ENCODE data around the gene NUF2.

- TF ChIP-seq, protein P1, sequence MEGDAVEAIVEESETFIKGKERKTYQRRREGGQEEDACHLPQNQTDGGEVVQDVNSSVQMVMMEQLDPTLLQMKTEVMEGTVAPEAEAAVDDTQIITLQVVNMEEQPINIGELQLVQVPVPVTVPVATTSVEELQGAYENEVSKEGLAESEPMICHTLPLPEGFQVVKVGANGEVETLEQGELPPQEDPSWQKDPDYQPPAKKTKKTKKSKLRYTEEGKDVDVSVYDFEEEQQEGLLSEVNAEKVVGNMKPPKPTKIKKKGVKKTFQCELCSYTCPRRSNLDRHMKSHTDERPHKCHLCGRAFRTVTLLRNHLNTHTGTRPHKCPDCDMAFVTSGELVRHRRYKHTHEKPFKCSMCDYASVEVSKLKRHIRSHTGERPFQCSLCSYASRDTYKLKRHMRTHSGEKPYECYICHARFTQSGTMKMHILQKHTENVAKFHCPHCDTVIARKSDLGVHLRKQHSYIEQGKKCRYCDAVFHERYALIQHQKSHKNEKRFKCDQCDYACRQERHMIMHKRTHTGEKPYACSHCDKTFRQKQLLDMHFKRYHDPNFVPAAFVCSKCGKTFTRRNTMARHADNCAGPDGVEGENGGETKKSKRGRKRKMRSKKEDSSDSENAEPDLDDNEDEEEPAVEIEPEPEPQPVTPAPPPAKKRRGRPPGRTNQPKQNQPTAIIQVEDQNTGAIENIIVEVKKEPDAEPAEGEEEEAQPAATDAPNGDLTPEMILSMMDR (optimal IDR thresholded peaks at IDR 0.05 in 1 of 3, IDR thresholded peaks at IDR 0.05 in 1 of 3, conservative IDR thresholded peaks at IDR 0.05 in 1 of 3; ENCODE audit: extremely low read depth in 1 of 3, insufficient read depth in 2 of 3, low read length in 3 of 3) = no peak
- TF ChIP-seq EZH2 (IDR thresholded peaks at IDR 0.05; ENCODE audit: low read length) = no peak
These were observed 56.8 kb downstream of the NUF2 start for GRCh38 chr1:163378554-163378953.

Data from keratinocyte (primary cell).